K562 (cell line): Measurements from ENCODE around the gene EPHA10.

ENCODE experiments used
- ATF7 ChIP-seq: fragments of 450-650 bp; IDR thresholded peaks from 2 replicates; pipeline ENCODE4 v1.7.1; 2014; ENCODE audit warnings: mild to moderate bottlenecking, moderate library complexity
- BRF1 ChIP-seq: IDR thresholded peaks from 3 replicates; pipeline ENCODE4 v1.6.1; 2011; ENCODE audit warnings: borderline replicate concordance, mild to moderate bottlenecking; ENCODE audit not compliant: insufficient read length; ENCODE audit errors: extremely low read depth
- JUNB ChIP-seq: fragments of 450-650 bp; formaldehyde crosslinking; conservative IDR thresholded peaks from 2 replicates; pipeline ENCODE4 v1.4.0; 2020; ENCODE audit warnings: mild to moderate bottlenecking
- PCBP2 ChIP-seq: fragments of 200-400 bp; formaldehyde crosslinking; IDR thresholded peaks from 2 replicates; pipeline ENCODE4 v1.6.1; 2018; ENCODE audit warnings: low read length, low read depth, mild to moderate bottlenecking, moderate library complexity; ENCODE audit not compliant: poor library complexity, severe bottlenecking
- POLR2A ChIP-seq: fragments of 450-650 bp; conservative IDR thresholded peaks from 2 replicates; pipeline ENCODE4 v1.6.1; 2016
- RFX5 ChIP-seq: IDR thresholded peaks from 2 replicates; pipeline ENCODE4 v1.6.1; 2011; ENCODE audit warnings: low read depth, mild to moderate bottlenecking, improper control_type of control experiment, low read length
- SP1 ChIP-seq: sonication (generic); formaldehyde crosslinking; IDR thresholded peaks from 2 replicates; pipeline ENCODE4 v1.8.1; 2022; ENCODE audit warnings: mild to moderate bottlenecking, missing genetic modification reagents
- ZC3H4 ChIP-seq: sonication (generic); formaldehyde crosslinking; IDR thresholded peaks from 2 replicates; pipeline ENCODE4 v1.9.0; 2021; ENCODE audit warnings: missing genetic modification reagents, borderline replicate concordance

DNA sequence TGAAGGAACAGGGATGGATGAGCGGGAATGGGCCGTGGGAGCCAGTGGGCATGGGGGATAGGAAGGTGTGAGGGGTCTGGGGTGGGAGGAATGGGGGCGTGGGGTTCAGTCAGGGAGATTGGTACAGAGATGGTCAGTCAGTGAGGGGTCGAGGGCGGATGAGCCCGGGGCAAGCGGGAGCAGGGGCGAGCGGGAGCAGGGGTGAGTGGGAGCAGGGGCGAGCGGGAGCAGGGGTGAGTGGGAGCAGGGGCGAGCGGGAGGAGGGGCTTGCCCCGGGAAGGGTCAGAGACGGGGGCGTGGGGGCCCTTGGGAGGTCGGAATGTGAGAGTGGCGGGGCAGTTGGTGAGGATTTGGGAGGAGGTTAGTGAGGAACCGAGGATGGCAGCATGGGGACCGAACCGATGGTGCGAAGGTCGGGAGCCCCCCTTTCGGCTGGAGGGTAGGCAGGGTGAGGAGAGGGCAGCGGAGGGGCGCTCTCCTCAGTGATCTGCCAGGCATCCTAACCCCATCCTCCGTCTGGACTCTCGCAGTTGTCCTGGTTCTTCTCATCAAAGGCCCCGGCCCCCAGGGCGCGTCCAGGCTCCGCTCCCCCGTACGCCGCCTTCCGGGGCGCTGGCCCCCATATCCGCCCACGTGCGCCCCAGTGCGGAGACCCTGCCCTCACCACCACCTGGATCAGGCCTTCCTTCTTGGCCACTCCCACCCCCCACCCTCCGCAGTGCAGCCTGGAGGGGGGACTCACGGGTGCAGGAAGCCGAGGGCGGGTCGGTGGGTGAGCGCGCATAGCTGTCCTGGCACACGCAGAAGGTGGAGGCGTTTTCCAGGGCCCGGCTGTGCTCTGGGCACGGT lies 11.2 kb downstream of the EPHA10 start:
- TF ChIP-seq BRF1 (no peak), RFX5 (no peak), POLR2A (no peak), JUNB (no peak), ZC3H4 (CRISPR knock-in tag) (no peak), ATF7 (no peak), SP1 (CRISPR knock-in tag) (no peak), PCBP2 (no peak)
